GM13977 (cell line): ENCODE data around the gene MYO1F.
A peak's percentile ranks its signal among the peaks of the same experiment; 100 is the strongest.
"Not testable (repeated sequence)": the region's sequence is repeated elsewhere in the genome, so short reads cannot be mapped to it uniquely, and the experiment has no call there.

Source experiments
- DNase-seq: peaks from one replicate; pipeline ENCODE4 v3.0.0; 2012; ENCODE audit warnings: low spot score
- CTCF ChIP-seq: IDR thresholded peaks from 2 replicates; pipeline ENCODE4 v1.5.1; 2012; ENCODE audit warnings: mild to moderate bottlenecking, control low read depth; ENCODE audit not compliant: insufficient read depth; ENCODE audit errors: extremely low read depth, missing control alignments
- in situ Hi-C: fragments of 300-500 bp; cut with MboI; formaldehyde crosslinking; loops from one replicate; pipeline ENCODE4 v1.12.0; 2022; ENCODE audit warnings: low sequenced_read_pairs, low pct_unique_long_range_greater_than_20kb, mixed read lengths, inconsistent platforms; ENCODE audit not compliant: unreplicated experiment

MYO1F gene

GRCh38 chr19:8577247-8577646 is at the start of gene MYO1F:
TSS of gene MYO1F (minus strand) at chr19:8577442. CDS start at chr19:8577309, 133 bp downstream.
- DNase-seq = peak; percentile 63
- in situ Hi-C loops = no loop called here
- TF ChIP-seq CTCF = no peak

- in situ Hi-C loops = no loop called here
- TF ChIP-seq CTCF = no peak
- DNase-seq = no peak
Observed at GRCh38 chr19:8626842-8627241, 49.6 kb upstream of the MYO1F start.

- DNase-seq, in situ Hi-C loops: not testable (repeated sequence)
Observed at GRCh38 chr19:8622886-8623285, 45.6 kb upstream of the MYO1F start.

- DNase-seq = no peak
- no peak for TF ChIP-seq CTCF
- in situ Hi-C loops = no loop called here
Observed at GRCh38 chr19:8618751-8619150, 41.5 kb upstream of the MYO1F start.

GRCh38 chr19:8617984-8618383 is 40.7 kb upstream of the MYO1F start:
- DNase-seq = no peak
- TF ChIP-seq CTCF = no peak
- in situ Hi-C loops = no loop called here

GRCh38 chr19:8617325-8617724 is 40.1 kb upstream of the MYO1F start:
- DNase-seq, in situ Hi-C loops: not testable (repeated sequence)

GRCh38 chr19:8616861-8617260 is 39.6 kb upstream of the MYO1F start:
- no peak for TF ChIP-seq CTCF
- DNase-seq = no peak
- in situ Hi-C loops = no loop called here
